IMR-90 (cell line): Measurements from ENCODE around the gene DIAPH2.

Source experiments
- BHLHE40 ChIP-seq: fragments of 150-350 bp; IDR thresholded peaks from 2 replicates; pipeline ENCODE4 v1.6.1; 2016; ENCODE audit warnings: mild to moderate bottlenecking, low read depth, low read length
- POLR2A ChIP-seq: IDR thresholded peaks from 2 replicates; pipeline ENCODE4 v1.6.1; 2012; ENCODE audit warnings: mild to moderate bottlenecking, low read depth, low read length
- TF ChIP-seq, protein P1 (sequence below): conservative IDR thresholded peaks from 2 replicates; pipeline ENCODE4 v1.5.1; 2012; ENCODE audit warnings: mild to moderate bottlenecking, low read depth, low read length, improper control_type of control experiment

DNA sequence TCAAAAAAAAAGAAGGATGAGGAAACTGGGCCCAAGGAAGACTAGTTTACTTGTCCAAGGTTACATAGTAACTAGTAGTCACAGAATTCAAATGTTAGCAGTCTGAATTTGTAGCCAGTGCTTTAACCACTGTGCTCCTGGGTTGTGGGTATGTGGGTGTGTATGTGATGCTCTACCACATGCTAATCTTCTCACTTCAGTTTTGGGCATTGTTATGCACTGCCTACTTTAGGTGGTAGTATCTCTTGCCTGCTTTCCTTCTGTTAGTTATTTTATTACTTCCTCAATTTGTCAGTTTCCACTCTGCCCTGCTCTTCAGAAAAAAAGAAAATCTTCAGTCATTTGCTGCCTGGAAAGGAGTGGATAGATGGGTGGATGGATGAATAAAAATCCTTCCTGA, 418.3 kb downstream of the DIAPH2 start:
- TF ChIP-seq, protein P1, sequence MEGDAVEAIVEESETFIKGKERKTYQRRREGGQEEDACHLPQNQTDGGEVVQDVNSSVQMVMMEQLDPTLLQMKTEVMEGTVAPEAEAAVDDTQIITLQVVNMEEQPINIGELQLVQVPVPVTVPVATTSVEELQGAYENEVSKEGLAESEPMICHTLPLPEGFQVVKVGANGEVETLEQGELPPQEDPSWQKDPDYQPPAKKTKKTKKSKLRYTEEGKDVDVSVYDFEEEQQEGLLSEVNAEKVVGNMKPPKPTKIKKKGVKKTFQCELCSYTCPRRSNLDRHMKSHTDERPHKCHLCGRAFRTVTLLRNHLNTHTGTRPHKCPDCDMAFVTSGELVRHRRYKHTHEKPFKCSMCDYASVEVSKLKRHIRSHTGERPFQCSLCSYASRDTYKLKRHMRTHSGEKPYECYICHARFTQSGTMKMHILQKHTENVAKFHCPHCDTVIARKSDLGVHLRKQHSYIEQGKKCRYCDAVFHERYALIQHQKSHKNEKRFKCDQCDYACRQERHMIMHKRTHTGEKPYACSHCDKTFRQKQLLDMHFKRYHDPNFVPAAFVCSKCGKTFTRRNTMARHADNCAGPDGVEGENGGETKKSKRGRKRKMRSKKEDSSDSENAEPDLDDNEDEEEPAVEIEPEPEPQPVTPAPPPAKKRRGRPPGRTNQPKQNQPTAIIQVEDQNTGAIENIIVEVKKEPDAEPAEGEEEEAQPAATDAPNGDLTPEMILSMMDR, result no peak
- TF ChIP-seq POLR2A, result no peak
- no peak for TF ChIP-seq BHLHE40
